ENCODE measurements around the gene PITX1. TPM values are rescaled to one million over a fixed set of nuclear protein-coding genes. Genes with fewer than 3 reads are reported as not detected.

PITX1 gene
- polyA plus RNA-seq, 1 experiment, result 14.3 TPM

DNA sequence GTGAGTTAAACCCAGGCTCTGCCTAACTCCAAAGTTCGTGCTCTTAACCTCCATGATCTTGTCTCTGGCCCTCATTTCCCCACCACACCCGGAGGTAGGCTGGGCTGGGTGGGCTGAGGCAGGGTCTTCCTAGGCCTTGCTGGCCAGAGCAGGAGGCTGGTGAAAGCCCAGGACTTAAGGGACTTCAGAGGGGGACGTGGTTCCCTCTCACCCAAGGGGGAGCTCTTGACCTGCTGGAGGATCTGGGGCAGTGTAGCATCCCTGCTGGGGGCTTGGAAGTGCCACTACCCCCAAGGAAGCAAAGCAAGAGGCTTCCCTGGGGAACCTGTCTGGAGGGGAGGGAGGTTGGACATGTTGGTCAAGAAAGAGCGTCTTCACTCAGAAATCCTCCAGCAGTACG, 14.7 kb downstream of the PITX1 start:
- no peak for DNase-seq (ENCODE audit: low read depth)
- ChIA-PET CTCF (interaction anchor here (1.0 kb wide), 1 partner anchor 14 kb away, joined by 3 read pairs; no protein-coding TSS in a partner anchor), POLR2A (no interaction called here)
- no peaks in the 10 kb centered on the region for H3K27me3 ChIP-seq (ENCODE audit: control insufficient read depth, insufficient read depth, low read length)
- H3K36me3 ChIP-seq (ENCODE audit: control insufficient read depth, insufficient read depth, low read length), result no peaks in the 10 kb centered on the region
- no peak overlapping the region for H3K4me3 ChIP-seq (ENCODE audit: low read depth, low read length)
- TF ChIP-seq, protein P1, sequence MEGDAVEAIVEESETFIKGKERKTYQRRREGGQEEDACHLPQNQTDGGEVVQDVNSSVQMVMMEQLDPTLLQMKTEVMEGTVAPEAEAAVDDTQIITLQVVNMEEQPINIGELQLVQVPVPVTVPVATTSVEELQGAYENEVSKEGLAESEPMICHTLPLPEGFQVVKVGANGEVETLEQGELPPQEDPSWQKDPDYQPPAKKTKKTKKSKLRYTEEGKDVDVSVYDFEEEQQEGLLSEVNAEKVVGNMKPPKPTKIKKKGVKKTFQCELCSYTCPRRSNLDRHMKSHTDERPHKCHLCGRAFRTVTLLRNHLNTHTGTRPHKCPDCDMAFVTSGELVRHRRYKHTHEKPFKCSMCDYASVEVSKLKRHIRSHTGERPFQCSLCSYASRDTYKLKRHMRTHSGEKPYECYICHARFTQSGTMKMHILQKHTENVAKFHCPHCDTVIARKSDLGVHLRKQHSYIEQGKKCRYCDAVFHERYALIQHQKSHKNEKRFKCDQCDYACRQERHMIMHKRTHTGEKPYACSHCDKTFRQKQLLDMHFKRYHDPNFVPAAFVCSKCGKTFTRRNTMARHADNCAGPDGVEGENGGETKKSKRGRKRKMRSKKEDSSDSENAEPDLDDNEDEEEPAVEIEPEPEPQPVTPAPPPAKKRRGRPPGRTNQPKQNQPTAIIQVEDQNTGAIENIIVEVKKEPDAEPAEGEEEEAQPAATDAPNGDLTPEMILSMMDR (IDR thresholded peaks at IDR 0.05; ENCODE audit: insufficient read depth, low read depth, low read length), result no peak

DNA sequence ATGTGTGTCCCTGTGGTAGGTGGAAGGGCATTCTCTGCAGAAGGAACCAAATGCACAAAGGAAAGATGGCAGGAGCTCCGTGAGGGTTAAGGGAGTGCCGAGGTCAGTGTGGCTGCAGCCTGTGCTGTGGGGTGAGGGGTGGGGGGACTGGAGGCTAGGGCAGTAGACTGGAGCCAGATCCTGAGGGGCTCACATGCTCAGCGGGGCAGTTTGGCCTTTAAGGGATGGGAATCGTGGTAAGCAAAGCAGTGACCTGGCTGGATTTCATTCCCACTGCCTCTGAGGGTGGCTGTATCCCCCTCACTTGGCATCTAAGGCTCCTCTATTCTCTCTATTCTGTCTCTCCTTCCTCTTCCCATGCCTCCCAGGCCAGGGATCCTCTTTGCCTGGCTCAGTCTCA, 15.6 kb downstream of the PITX1 start:
- H3K36me3 ChIP-seq (ENCODE audit: control insufficient read depth, insufficient read depth, low read length), result no peaks in the 10 kb centered on the region
- POLR2A ChIA-PET, result interaction anchor here (0.6 kb wide), 1 partner anchor 66 kb away, joined by 3 read pairs; no protein-coding TSS in a partner anchor
- DNase-seq (ENCODE audit: low read depth), result no peak
- H3K27me3 ChIP-seq (ENCODE audit: control insufficient read depth, insufficient read depth, low read length), result no peaks in the 10 kb centered on the region
- TF ChIP-seq, protein P1 (IDR thresholded peaks at IDR 0.05; ENCODE audit: insufficient read depth, low read depth, low read length), result no peak
- CTCF ChIA-PET, result interaction anchor here (1.0 kb wide), 1 partner anchor 14 kb away, joined by 3 read pairs; no protein-coding TSS in a partner anchor
- no peak overlapping the region for H3K4me3 ChIP-seq (ENCODE audit: low read depth, low read length)

DNA sequence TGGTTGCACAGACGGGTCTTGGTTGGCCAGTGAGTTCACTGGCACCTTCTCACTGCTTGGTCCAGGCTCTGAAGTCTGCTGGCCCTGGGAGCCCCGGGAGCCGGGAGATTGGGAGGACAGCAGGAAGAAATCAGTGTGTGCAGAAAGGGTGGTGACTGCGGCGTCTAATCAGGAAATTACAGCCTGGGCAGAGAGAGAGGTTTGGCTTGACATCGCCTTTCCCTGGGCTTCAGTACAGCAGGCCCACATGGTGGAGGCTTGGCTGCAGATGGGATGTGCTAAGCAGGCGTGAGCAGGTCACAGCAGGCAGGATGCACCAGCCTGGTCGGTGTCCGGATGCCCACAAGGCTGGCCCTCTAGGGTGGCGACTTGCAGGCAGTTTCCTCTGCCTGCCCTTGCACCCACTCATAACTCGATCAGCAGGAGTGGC, 17.2 kb downstream of the PITX1 start:
- no peak for DNase-seq (ENCODE audit: low read depth)
- Histone ChIP-seq H3K4me3 (ENCODE audit: low read depth, low read length) (no peak overlapping the region), H3K27me3 (ENCODE audit: control insufficient read depth, insufficient read depth, low read length) (no peaks in the 10 kb centered on the region), H3K36me3 (ENCODE audit: control insufficient read depth, insufficient read depth, low read length) (no peaks in the 10 kb centered on the region)
- ChIA-PET POLR2A (no interaction called here), CTCF (interaction anchor here (0.6 to 1.4 kb wide), 2 partner anchors 175 to 312 kb away, joined by 3 to 4 read pairs; no protein-coding TSS in a partner anchor)
- TF ChIP-seq, protein P1 (IDR thresholded peaks at IDR 0.05; ENCODE audit: insufficient read depth, low read depth, low read length), result no peak

- ChIA-PET POLR2A (no interaction called here), CTCF (interaction anchor here (0.6 kb wide), 1 partner anchor 313 kb away, joined by 3 read pairs; no protein-coding TSS in a partner anchor)
- H3K4me3 ChIP-seq (ENCODE audit: low read depth, low read length), result no peak overlapping the region
- H3K36me3 ChIP-seq (ENCODE audit: control insufficient read depth, insufficient read depth, low read length), result no peaks in the 10 kb centered on the region
- TF ChIP-seq, protein P1 (IDR thresholded peaks at IDR 0.05; ENCODE audit: insufficient read depth, low read depth, low read length), result no peak
- no peaks in the 10 kb centered on the region for H3K27me3 ChIP-seq (ENCODE audit: control insufficient read depth, insufficient read depth, low read length)
- no peak for DNase-seq (ENCODE audit: low read depth)
These were observed 18.1 kb downstream of the PITX1 start for GRCh38 chr5:135015942-135016341.

GRCh38 chr5:135013947-135014570, 20.0 kb downstream of the PITX1 start:
- TF ChIP-seq, protein P1 (IDR thresholded peaks at IDR 0.05; ENCODE audit: insufficient read depth, low read depth, low read length), result no peak
- DNase-seq (ENCODE audit: low read depth), result no peak

More at GRCh38 chr5:135013947-135014570, 20.0 kb downstream of the PITX1 start:
- Histone ChIP-seq H3K4me3 (ENCODE audit: low read depth, low read length) (no peak overlapping the region), H3K27me3 (ENCODE audit: control insufficient read depth, insufficient read depth, low read length) (no peaks in the 10 kb centered on the region), H3K36me3 (ENCODE audit: control insufficient read depth, insufficient read depth, low read length) (no peaks in the 10 kb centered on the region)
- ChIA-PET POLR2A (no interaction called here), CTCF (interaction anchor here (0.9 kb wide), 1 partner anchor 10 kb away, joined by 3 read pairs; no protein-coding TSS in a partner anchor)

All from BJ (cell line).